K562 (cell line): Measurements from ENCODE around the gene BST1.

Experiments used
- E2F6 ChIP-seq, 2 experiments: IDR thresholded peaks; 2 replicates each; pipeline ENCODE4 v1.6.1; 2011; ENCODE audit warnings: borderline replicate concordance in 1 of 2, control low read depth in 1 of 2, low read depth in 1 of 2, low read length in 1 of 2, mild to moderate bottlenecking in 1 of 2, mixed read lengths in 1 of 2, moderate library complexity in 1 of 2; ENCODE audit not compliant: insufficient read depth in 1 of 2, insufficient read length in 1 of 2, poor library complexity in 1 of 2, severe bottlenecking in 1 of 2; ENCODE audit errors: extremely low read depth in 1 of 2
- HBP1 ChIP-seq: fragments of 450-650 bp; formaldehyde crosslinking; IDR thresholded peaks from 2 replicates; pipeline ENCODE4 v1.4.0; 2022; ENCODE audit warnings: missing genetic modification characterization
- ZNF174 ChIP-seq: fragments of 250-450 bp; sonication (Bioruptor Pico); IDR thresholded peaks from 2 replicates; pipeline ENCODE4 v1.4.0; 2020; ENCODE audit warnings: mild to moderate bottlenecking

- TF ChIP-seq HBP1 (CRISPR knock-in tag), result no peak
- no peak for TF ChIP-seq E2F6 (IDR thresholded peaks at IDR 0.05; ENCODE audit: borderline replicate concordance in 1 of 2, extremely low read depth in 1 of 2, insufficient read depth in 1 of 2, insufficient read length in 1 of 2, low read depth in 1 of 2, low read length in 1 of 2, poor library complexity in 1 of 2, severe bottlenecking in 1 of 2)
- TF ChIP-seq ZNF174 (CRISPR knock-in tag), result no peak
Measured at GRCh38 chr4:15716115-15716514, 13.2 kb downstream of the BST1 start.
